HG02642 (cell line): ENCODE data around the gene GRAP2.
A peak's percentile ranks its signal among the peaks of the same experiment; 100 is the strongest.
"Not testable (repeated sequence)": the region's sequence is repeated elsewhere in the genome, so short reads cannot be mapped to it uniquely, and the experiment has no call there.

Source experiments
- ATAC-seq: cut with Tn5 transposase; IDR thresholded peaks from one replicate; pipeline ENCODE4 v1.9.1; 2021; ENCODE audit warnings: mild to moderate bottlenecking; ENCODE audit not compliant: unreplicated experiment, poor library complexity

The GRAP2 gene

DNA sequence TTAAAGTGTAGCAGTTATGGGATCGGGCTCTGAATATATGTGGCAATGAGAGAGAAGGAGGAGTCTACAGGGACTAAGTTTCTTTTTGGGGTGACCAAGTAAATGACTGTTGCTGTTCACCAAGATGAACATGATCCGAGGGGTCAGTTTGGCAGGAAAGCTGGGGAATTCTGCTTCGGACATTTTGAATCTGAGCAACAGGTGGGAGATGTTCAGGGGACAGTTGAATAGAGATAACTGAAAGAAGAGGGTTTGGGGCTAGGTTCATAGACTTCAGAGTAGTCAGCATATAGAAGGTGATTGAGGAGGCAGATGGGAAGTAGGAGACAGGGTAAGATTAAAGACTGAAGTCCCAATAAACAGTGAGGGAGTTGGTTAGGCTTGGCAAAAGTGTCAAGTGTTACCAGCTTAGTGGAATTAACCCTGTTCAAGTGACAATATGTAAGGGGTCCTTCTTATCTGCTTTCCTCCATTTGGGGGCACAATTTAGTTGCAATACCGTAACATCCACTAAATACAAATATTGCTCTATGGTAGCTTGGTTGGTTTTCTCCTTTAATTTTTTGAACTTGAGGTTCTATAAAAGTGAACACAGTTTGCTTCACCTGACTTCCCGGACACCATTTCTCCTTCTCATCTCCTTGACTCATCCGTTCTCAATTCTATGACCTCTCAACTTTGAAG is 4.4 kb upstream of the GRAP2 start:
- ATAC-seq = no peak

DNA sequence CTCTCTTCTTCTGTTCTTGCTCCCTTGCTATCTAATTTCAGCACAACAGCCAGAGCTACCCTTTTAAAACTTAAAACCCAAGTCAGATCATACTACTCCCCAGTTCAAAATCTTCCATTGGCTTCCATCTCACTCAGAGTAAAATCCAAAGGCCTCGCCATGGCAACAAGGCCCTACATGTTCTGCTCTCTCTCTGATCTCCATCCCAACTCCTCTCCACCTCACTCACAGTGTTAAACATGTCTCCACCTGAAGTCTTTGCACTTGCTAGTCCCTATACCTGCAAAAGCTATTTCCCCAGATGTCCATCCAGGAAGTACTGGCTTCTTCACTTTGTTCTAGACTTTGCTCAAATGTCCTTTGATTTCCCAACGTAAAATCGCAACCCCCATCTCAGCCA is 3.0 kb upstream of the GRAP2 start:
- ATAC-seq = no peak

DNA sequence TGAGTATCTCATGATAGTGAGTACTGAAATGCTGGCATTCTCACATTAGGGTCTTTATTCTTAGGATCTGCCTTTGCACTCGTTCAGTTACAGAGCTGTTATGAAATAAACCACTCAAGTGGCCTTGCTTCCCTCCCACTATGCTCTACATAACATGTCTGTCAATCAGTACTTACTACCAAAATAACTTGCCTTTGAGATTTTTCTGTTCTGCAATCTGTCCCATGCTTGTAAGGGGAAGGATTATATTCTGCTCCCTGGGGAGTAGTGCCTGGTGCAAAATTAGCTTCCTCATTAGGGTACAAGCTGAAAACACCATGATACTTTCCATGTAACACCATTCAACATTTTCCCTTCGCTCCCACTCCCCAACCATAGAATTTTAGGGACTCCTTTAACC is 1.9 kb upstream of the GRAP2 start:
- peak; percentile 74 for ATAC-seq

DNA sequence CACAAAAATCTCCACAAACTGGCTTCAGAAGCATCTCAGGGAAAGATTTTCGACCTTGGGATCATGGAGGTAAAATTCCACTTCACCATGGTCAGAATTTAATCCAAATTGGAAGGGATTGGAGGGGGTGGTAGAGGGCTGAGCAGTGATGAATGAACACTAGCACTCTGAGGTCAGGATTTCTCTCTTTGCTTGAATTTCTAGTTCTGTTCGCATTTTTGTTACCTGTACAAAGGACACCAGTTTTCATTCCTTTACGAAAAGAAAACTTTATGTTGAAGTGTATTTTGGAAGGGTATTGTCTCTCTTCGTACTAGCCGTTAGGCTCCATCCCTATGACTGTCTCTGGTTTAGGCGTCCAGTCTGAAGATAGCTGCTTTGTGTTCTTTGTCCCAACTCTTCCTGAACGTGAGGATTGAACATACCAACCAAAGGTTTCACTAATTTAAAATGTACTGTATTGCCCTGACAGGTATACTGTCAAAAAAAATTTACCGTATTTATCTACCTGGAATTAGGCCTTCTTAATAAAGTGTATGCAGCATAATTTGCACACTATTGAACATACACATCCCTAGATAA is 772 bp downstream of the GRAP2 start:
- ATAC-seq = no peak

DNA sequence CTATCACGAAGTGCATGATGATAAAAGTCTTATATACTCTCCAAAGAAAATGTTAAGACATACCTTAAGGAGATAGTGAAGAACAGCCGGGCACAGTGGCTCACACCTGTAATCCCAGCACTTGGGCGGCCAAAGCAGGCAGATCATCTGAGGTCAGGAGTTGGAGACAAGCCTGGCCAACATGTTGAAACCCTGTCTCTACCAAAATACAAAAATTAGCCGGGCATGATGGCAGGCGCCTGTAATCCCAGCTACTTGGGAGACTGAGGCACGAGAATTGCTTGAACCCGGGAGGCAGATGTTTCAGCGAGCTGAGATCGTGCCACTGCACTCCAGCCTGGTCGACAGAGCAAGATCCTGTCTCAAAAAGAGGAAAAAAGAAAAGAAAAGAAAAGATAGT is 3.1 kb downstream of the GRAP2 start:
- ATAC-seq = not testable (repeated sequence)

DNA sequence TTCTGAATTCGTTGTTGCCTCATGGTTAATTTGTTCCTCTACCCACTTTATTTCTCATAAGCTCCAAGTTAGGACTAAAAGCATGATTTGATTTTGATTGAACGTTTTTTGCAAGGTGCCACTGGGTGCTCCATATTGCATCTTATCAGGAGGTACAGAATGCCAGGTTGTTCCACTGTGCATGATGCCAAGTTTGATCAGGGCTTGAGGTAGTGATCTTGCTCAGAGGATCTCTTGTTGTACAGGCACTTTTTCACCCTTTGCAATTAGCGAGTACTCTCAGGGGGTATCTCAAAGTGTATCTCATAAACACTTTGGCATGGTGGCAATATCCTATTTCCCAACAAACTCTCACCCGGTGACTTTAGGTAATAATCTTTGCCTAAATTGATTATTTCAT is 4.0 kb downstream of the GRAP2 start:
- ATAC-seq = no peak

DNA sequence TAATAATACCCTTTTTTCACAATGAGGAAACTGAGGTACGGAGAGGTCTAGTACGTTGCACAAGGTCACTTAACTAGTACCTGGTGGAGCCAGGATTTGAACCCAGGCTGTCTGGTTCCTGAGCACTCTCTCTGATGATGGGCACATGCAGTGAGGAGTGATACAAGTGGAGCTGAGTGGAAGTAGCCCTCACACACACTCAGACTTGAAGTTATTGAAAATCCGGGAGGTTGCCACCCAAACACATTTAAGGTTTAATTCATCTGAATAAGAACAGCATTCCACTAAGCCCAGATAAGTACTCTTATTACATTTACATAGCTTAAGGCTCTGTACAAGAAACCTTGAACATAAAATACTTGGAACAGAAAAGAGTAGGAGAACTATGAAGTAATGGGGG is 4.8 kb downstream of the GRAP2 start:
- no peak for ATAC-seq

DNA sequence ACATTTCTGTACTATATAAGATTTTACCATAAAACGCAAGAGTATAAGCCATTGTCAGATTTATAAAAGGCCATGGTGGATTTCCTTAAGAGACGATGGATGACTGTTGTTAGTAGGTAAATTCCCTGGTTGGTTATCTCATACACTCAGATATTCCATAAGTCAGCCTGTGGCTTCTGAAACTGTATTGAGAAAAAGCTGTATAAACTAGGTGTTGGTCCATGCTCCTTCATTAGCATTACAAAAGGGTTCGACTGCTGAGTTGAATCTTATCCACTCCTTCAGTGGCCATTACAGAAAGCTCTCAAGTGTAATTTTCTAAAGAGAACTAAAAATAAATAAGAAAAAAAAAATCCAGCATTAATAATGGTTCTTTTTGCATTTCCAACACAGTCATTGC is 5.3 kb downstream of the GRAP2 start:
- ATAC-seq = no peak

DNA sequence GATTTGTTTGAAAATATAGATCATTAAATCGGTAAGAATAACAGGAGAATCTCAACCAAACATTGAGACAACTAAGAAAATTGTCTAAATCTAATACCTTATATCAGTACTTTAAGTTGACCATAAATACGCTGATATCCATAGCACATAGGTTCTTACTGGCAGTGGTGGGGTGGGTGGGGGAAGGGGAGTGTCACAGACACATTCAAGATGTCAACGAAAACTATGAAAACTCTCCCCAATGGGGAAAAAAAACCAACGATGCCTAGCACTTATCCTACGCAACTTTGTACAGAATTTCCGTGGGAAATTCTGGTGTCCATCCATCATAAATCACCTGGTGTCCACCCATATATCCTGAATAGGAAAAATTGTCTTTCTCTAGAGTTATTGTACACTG is 6.2 kb downstream of the GRAP2 start:
- no peak for ATAC-seq

DNA sequence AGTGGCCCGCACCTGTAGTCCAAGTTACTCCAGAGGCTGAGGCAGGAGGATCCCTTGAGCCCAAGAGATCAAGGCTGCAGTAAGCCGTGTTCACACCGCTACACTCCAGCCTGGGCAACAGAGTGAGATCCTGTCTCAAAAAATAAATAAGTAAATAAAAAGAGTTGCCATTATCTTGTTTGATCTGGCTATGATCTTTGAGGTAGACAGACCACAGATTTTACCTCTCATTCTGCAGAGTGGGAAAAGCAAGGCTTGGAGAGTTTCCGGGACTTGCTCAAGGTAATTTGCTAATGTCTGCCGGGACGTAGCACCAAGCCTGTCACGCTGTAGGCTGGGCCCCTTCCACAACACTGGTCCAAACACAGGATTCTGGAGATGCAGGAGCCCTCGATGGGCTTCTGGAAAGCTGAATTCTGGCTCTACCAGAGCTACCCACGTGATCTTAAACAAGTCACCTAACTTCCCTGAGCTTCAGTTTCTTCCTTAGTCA is 6.8 kb downstream of the GRAP2 start:
- ATAC-seq = no peak

DNA sequence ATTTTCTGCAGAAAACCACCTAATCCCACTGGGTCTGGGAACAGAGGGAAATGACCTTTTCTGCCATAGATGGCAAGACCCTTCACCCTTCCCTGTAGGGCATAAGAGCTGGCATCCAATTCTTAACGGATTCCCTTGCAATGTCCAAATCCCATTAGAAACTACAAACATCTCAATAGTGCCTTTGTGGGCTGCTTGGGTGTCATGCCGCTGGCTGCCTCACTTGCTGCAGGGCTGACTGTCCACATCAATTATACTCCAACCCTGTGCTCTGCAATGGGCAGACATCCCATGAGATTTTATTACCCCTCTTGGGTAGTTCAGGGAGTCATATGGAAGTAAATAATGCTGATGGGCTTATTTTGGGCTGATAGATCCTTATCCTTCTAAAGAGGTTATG is 7.3 kb downstream of the GRAP2 start:
- ATAC-seq = no peak

DNA sequence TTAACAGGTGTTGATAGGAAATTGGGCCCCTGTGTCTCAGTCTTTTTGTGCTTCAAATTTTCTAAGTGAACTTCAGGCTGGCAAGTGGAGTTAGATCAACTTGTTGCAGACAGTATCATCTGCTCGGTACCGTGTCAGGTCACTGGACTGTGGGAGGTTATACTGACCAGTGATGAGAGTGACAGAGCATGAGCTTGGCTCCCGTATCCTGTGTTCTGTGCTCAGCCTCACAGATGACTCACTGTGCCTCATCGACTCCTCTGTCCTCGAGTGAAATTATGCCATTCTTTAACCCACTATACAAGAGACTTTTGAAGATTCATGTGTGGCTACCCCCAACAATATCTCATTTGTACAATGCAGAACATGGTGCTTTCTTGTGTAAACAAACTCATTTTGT is 7.9 kb downstream of the GRAP2 start:
- ATAC-seq = no peak

DNA sequence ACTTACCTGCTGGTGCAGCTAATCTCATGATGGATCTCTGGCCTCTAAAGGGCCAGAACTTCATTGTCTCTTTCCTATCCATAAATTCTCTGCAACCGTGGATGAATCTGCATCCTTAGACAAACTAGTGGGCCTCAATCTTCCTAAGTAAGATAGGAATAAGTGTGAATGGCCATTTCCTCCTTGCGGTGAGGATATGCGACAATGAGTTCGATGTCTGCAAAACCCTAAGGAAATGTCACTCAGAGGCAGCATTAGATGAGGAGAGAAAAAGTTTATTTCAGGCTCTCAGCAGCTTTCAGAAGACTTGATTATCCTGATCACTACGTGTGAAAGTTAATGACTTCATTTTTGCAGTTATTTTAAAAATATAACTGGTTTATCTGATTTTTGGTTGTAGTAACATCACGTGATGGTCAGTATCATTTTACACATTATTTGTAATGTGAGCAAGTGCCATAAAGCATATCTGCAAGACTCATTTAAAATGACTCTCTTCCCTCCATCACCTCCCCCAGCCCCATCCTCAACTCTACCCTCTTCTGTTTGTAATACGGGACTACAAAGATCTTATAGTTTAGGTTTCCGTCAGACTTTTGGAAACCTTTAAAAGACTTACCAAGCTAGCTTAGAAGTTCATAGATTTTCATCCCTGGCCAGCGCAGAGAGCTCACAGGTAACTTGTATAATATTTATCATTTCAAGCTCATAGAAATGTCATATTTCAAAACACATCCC is 10.2 kb downstream of the GRAP2 start:
- no peak for ATAC-seq

DNA sequence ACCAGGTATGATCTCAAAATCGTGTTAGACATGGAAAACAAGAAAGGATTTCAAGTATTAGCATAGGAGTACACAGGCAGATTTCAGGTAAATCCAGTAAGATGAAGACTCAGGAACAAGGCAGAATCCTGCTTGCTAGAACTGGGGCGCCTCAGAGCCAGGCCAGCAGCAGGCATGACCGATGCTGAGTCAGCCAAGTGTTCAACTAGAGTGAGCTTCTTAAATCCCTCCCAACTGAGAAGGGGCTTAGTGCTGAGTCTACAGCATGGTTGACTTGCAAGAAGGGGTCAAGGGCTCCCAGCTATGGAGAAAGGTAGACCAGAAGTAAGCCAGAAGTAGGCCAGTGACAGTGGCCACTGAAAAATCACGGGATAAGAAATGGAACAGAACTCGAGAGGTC is 12.4 kb downstream of the GRAP2 start:
- no peak for ATAC-seq

DNA sequence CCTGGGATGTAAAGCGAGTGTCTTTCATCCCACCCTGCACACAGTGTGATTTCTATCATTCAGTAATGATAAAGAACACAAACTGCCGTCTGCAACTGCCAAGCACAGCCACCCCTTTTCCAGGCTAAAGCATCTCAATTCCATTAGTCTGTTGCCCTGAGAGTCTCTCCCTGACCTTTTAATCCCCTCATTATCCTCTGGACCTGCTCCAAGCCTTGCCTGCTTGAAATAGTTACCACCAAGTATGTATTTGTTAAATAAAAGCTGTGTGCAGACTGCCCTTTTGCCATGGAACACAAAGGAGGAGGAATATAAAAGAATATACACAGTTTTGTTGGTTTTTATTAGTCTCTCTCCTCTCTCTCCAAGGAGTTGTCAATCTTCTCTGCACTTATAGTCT is 13.0 kb downstream of the GRAP2 start:
- no peak for ATAC-seq

DNA sequence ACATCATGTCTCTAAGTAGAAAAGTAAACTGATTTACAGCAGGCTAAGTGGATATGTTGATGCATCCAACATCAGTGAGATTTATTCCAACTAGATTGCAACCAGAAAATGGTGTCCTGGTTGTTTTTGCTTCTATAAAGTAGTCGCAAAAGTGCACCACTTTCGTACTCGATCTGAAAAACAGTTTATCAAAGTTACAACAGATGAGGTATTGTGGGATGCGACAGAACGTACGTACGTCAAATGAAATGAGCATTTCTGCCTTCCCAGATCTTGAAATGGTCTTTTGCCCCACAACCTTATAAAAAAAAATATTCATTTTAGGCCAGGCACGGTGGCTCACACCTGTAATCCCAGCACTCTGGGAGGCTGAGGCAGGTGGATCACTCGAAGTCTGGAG is 13.7 kb downstream of the GRAP2 start:
- ATAC-seq = no peak

DNA sequence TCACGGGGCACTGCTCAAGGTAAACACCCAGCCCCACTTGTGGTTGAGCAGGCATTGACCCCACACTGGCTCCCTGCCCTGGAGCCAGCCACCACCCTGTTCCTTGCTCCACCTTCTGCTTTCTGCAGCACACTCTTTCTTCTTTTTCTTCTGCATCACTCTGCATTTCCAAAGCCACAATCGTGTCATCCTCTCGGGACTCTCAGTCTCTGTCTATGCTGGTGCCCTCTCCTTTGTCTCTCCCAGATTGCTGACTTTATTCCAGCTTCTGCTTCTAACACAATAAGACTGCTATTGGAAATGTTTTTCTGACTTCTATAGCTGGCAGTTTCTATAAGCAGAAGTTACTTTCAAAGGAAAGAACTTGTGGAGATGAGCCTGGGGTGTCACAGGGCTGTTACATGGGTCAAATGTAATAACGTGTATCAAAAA is 14.4 kb downstream of the GRAP2 start:
- no peak for ATAC-seq

DNA sequence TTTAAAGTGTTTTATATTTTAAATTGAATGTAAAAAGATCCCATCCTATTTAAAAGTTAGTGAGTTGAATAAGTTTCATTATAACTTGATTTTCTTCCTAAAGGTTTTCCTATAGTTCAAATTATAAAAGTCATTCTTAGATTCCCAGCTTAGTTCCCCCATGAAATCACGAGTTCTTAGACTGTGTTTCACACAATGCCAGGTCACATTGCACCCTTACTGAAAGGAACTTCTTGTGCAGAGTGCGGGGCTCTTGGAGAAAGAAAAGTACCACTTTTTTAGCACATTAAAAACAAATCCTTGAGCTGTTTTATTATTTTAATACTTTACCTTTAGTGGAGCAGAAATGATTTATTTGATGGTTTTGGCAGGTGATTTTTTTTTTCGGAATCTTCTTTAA is 15.6 kb downstream of the GRAP2 start:
- no peak for ATAC-seq

DNA sequence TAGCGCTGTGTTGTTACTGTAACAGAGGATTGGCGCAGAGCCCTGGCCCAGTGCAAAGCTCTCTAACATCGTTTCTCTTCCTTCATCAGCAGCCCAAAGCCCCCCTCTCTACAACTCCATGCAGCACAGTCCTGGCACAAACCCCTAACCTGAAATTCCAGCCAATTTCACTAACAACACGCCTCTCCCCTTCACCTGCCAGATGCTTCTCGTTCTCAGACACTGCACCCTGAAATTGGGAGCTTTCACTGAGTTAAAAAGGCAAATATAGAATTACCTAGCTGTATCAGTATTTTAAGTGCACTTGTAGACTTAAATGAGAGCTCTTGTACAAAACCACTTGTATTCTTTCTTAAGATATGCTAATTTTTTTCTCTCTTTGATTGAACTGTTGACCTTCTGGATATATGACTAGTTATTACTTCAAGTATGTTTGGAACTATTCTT is 16.3 kb downstream of the GRAP2 start:
- ATAC-seq = no peak

DNA sequence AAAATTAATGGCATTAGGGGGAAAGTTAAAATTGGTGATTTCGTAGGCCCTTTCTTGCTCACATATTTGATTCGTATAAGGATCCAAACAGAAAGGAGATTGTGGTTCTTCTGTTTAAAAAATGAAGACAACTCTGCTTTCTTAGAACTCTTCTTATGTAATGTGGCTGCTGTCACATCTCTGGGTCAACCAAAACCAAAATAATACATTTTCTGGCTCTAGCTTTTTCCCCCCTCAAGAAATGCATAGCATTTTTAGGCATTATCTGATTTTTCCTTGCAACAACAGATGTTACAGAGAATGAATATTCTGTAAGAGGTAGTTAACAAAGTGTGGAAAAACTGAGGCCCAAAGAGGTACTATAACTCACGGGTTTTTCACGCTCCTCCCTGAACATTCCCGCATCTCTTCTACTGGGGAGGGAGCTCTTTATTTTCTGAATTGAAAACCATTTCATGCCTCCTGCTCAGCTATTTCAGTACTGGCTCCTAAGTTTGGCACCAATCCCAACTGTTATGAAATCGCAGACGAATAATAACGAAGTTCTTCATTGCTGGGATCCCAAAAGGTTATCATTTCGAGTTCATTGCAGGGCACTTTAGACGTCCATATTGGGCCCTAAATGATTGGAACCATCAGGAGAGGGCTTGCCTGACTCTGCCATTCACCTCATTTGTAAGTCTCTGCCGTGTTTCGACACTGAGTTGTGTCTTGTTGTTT is 17.1 kb downstream of the GRAP2 start:
- ATAC-seq = no peak
